GM06990 (cell line): Measurements from ENCODE around the gene RNF167.

Experiments used
- DNase-seq: peaks from one replicate; pipeline ENCODE4 v3.0.0-alpha.2; 2011; ENCODE audit not compliant: insufficient read length; ENCODE audit errors: extremely low read depth
- H3K27me3 ChIP-seq: replicated peaks from 2 replicates; pipeline ENCODE4 v1.6.0; 2011; ENCODE audit warnings: low read length; ENCODE audit not compliant: control insufficient read depth, insufficient read depth
- H3K36me3 ChIP-seq: 2 replicates; pipeline ENCODE4 v1.5.1; 2011; ENCODE audit warnings: low read length; ENCODE audit not compliant: control insufficient read depth, insufficient read depth
- H3K4me3 ChIP-seq: replicated peaks from 2 replicates; pipeline ENCODE4 v1.5.1; 2011; ENCODE audit warnings: low read depth, mild to moderate bottlenecking, control low read depth, low read length
- CTCF ChIP-seq: IDR thresholded peaks from 2 replicates; pipeline ENCODE4 v1.5.1; 2011; ENCODE audit warnings: low read length, control low read depth, mild to moderate bottlenecking, inconsistent platforms; ENCODE audit not compliant: insufficient read depth, poor library complexity, severe bottlenecking

Gene RNF167

GRCh38 chr17:4994081-4994595, 54.1 kb downstream of the RNF167 start:
- TF ChIP-seq CTCF: no peak
- H3K36me3 ChIP-seq: no peaks in the 10 kb centered on the region; the same call in 1 of the 2 replicates
- DNase-seq: no peak
- H3K4me3 ChIP-seq: no peak overlapping the region
- H3K27me3 ChIP-seq: no peaks in the 10 kb centered on the region
